GM18951 (cell line): ENCODE results near the gene SPEF2.

Source experiments
- POLR2A ChIP-seq: IDR thresholded peaks from 4 replicates; pipeline ENCODE4 v1.6.1; 2011; ENCODE audit warnings: mild to moderate bottlenecking; ENCODE audit not compliant: insufficient read length, insufficient read depth; ENCODE audit errors: extremely low read depth
- in situ Hi-C: fragments of 300-500 bp; cut with MboI; formaldehyde crosslinking; loops from one replicate; pipeline ENCODE4 v1.12.0; 2022; ENCODE audit warnings: low sequenced_read_pairs, mixed read lengths, inconsistent platforms; ENCODE audit not compliant: unreplicated experiment

Gene SPEF2

GRCh38 chr5:35819026-35819425 is 201.4 kb downstream of the SPEF2 start:
- TF ChIP-seq POLR2A: no peak
- in situ Hi-C loops: no loop called here

- TF ChIP-seq POLR2A: no peak
- in situ Hi-C loops: no loop called here
Measured at GRCh38 chr5:35819668-35820067, 202.0 kb downstream of the SPEF2 start.

- no peak for TF ChIP-seq POLR2A
- in situ Hi-C loops: no loop called here
Measured at GRCh38 chr5:35820735-35821134, 203.1 kb downstream of the SPEF2 start.

GRCh38 chr5:35821513-35821912 is 203.8 kb downstream of the SPEF2 start:
- in situ Hi-C loops: no loop called here
- TF ChIP-seq POLR2A: no peak

GRCh38 chr5:35822511-35822910 is 204.8 kb downstream of the SPEF2 start:
- TF ChIP-seq POLR2A: no peak
- in situ Hi-C loops: no loop called here

GRCh38 chr5:35823347-35824098 is 205.9 kb downstream of the SPEF2 start:
- in situ Hi-C loops: no loop called here
- no peak for TF ChIP-seq POLR2A

- in situ Hi-C loops: no loop called here
- TF ChIP-seq POLR2A: no peak
Measured at GRCh38 chr5:35826056-35826455, 208.4 kb downstream of the SPEF2 start.

GRCh38 chr5:35826554-35826953 is 208.9 kb downstream of the SPEF2 start:
- in situ Hi-C loops: no loop called here
- no peak for TF ChIP-seq POLR2A

- in situ Hi-C loops: no loop called here
- no peak for TF ChIP-seq POLR2A
Measured at GRCh38 chr5:35828082-35828598, 210.5 kb downstream of the SPEF2 start.

- in situ Hi-C loops: no loop called here
- no peak for TF ChIP-seq POLR2A
Measured at GRCh38 chr5:35830587-35830986, 212.9 kb downstream of the SPEF2 start.

GRCh38 chr5:35832762-35833161 is 215.1 kb downstream of the SPEF2 start:
- in situ Hi-C loops: no loop called here

GRCh38 chr5:35833224-35833623 is 215.6 kb downstream of the SPEF2 start:
- TF ChIP-seq POLR2A: no peak
- in situ Hi-C loops: no loop called here

More at GRCh38 chr5:35832762-35833161, 215.1 kb downstream of the SPEF2 start:
- TF ChIP-seq POLR2A: no peak

GRCh38 chr5:35835796-35836742 is 218.4 kb downstream of the SPEF2 start:
- no peak for TF ChIP-seq POLR2A
- in situ Hi-C loops: no loop called here

GRCh38 chr5:35838370-35839042 is 220.8 kb downstream of the SPEF2 start:
- in situ Hi-C loops: no loop called here

More at GRCh38 chr5:35838370-35839042, 220.8 kb downstream of the SPEF2 start:
- TF ChIP-seq POLR2A: no peak
